Right lobe of liver (tissue), 4 donors: ENCODE measurements around the gene P2RY2.

Experiments used
- POLR2A ChIP-seq: fragments of 450-650 bp; IDR thresholded peaks from one replicate; pipeline ENCODE4 v1.6.1; 2017; ENCODE audit warnings: antibody characterized with exemption, mild to moderate bottlenecking
- TF ChIP-seq, protein P1 (sequence below), 4 donors: fragments of 200-600 bp in 3 of 4; fragments of 450-650 bp in 1 of 4; IDR thresholded peaks; one replicate each; pipeline versions ENCODE4 v1.5.1 to v1.8.0; 2016 to 2022; ENCODE audit warnings: antibody characterized with exemption in 4 of 4, mild to moderate bottlenecking in 2 of 4
- donor health status: DM: no; HTN: no; CAD: no.
- donor health status: DM: no; HTN: no; CAD: no.
- donor health status: DM: no; HTN: yes; CAD: no.

DNA sequence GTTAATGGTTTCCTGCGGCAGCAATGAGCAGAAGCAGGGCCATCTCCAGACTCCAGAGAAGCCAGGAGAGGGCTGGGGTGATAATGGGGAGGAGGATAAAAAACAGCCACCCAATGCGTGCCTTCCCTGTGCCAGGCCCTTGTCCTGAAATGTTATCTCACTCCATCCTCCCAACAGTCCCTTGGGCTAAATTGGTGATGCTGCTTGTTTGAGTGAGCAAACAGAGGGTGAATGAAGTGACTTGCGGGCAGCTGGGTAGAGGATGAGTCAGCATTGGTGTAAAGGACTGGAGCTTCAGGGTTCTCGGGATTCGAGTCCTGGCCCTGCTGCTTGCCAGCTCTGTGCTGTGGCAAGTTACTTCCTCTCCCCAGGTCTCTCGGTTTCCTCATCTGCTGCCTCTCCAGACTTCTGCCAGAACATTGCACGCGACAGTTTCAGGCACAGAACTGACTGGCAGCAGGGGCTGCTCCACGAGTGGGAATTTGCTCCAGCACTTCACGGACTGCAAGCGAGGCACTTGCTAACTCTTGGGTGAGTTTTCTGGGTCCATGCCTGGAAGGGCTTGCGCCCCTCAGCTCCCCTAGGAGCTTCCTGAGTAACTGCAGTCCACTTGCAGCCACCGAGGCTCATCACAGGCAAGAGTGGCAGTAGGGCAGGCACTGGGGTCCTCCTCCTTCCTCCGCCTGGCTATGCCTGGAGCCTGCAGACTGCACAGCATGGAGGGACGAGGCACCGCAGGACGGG, 54.0 kb downstream of the P2RY2 start, which contains the start of gene P2RY6:
- TF ChIP-seq, protein P1, sequence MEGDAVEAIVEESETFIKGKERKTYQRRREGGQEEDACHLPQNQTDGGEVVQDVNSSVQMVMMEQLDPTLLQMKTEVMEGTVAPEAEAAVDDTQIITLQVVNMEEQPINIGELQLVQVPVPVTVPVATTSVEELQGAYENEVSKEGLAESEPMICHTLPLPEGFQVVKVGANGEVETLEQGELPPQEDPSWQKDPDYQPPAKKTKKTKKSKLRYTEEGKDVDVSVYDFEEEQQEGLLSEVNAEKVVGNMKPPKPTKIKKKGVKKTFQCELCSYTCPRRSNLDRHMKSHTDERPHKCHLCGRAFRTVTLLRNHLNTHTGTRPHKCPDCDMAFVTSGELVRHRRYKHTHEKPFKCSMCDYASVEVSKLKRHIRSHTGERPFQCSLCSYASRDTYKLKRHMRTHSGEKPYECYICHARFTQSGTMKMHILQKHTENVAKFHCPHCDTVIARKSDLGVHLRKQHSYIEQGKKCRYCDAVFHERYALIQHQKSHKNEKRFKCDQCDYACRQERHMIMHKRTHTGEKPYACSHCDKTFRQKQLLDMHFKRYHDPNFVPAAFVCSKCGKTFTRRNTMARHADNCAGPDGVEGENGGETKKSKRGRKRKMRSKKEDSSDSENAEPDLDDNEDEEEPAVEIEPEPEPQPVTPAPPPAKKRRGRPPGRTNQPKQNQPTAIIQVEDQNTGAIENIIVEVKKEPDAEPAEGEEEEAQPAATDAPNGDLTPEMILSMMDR (IDR thresholded peaks at IDR 0.05), result no peak
- no peak for TF ChIP-seq POLR2A
